Measurements from ENCODE around the gene ZSWIM8. TPM values are rescaled to one million over a fixed set of nuclear protein-coding genes. Genes with fewer than 3 reads are reported as not detected.

Gene ZSWIM8
- total and polyA plus RNA-seq, 2 of the 8 experiments (the other 6 are each of a cell fraction or from before 2014, with no cell fraction given): 44.7 to 99.7 TPM

DNA sequence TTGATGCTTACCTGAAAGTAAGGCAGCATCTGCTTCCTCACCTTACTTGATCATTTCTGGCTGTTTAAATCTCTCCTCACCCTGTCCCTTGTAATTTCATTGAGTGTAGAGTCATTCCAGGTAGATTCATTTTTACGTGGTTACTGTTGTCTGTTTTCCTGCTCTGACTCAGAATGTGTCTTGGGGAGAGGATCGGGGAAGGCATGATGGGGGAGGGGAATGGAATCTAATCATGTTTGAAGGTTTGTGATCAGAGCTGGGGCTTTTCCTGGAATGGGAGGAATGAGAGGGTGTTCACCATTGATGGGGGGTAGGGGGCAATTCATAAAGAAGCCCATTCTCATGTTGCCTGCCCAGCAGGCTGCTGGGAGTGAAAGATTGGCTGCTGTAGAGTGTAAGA, 22.5 kb upstream of the ZSWIM8 start:
- H3K36me3 ChIP-seq (ENCODE audit: control insufficient read depth in 2 of 4, insufficient read depth in 4 of 4, low read length in 3 of 4): peaks cover 19 to 62% (median 44%) of the 10 kb centered on the region in 4 experiments
- no peak overlapping the region for H2BK5ac ChIP-seq (ENCODE audit: low read depth, low read length)
- H2AFZ ChIP-seq (ENCODE audit: low read length): no peak overlapping the region
- no peak overlapping the region for H4K5ac ChIP-seq (ENCODE audit: insufficient read length, low read depth, low read length)
- no peak overlapping the region for H2BK20ac ChIP-seq (ENCODE audit: low read length)
- no peak overlapping the region for H2BK12ac ChIP-seq (ENCODE audit: low read depth, low read length)
- H3K56ac ChIP-seq (replicated peaks; ENCODE audit: insufficient read length, low read depth, low read length): no peak overlapping the region
- no peaks in the 10 kb centered on the region for H3K27me3 ChIP-seq (replicated peaks in 1 of 4; ENCODE audit: control insufficient read depth in 3 of 4, extremely low read depth in 1 of 4, insufficient read depth in 3 of 4, low read length in 3 of 4)
- H3K9ac ChIP-seq (replicated peaks in 1 of 4; ENCODE audit: extremely low read depth in 1 of 4, low read depth in 3 of 4, low read length in 3 of 4): no peak overlapping the region
- WGBS, 2 experiments (ENCODE audit: extremely low coverage in 1 of 2, insufficient coverage in 1 of 2, insufficient read length in 1 of 2, insufficient replicate concordance in 2 of 2, low coverage in 1 of 2, low lambda C conversion rate in 2 of 2, missing lambda C conversion rate in 1 of 2): 89% methylated on average over 2 of the region's 2 CpGs; no CpG with 5 or more reads in 1 of the 2 experiments
- no peak overlapping the region for H3K27ac ChIP-seq (ENCODE audit: low read depth, low read length)
- H2BK120ac ChIP-seq (replicated peaks; ENCODE audit: low read depth, low read length): no peak overlapping the region
- H3K14ac ChIP-seq (ENCODE audit: insufficient read length): no peak overlapping the region
- ChIA-PET CTCF (ENCODE audit: partially characterized antibody) (interaction anchor here (0.6 to 2.2 kb wide), 5 partner anchors 13 to 233 kb away, joined by 3 to 6 read pairs (median 4); no protein-coding TSS in a partner anchor), POLR2A (ENCODE audit: partially characterized antibody) (interaction anchor here (1.0 to 2.3 kb wide), 4 partner anchors 9 to 22 kb away, joined by 3 to 6 read pairs (median 4); no protein-coding TSS in a partner anchor)
- H4K91ac ChIP-seq (replicated peaks; ENCODE audit: insufficient read length, low read length): no peak overlapping the region
- DNase-seq (ENCODE audit: low read depth in 1 of 2, low spot score in 2 of 2): no peak
- no peak overlapping the region for H2AK5ac ChIP-seq (ENCODE audit: low read depth, low read length)
- TF ChIP-seq, protein P1, sequence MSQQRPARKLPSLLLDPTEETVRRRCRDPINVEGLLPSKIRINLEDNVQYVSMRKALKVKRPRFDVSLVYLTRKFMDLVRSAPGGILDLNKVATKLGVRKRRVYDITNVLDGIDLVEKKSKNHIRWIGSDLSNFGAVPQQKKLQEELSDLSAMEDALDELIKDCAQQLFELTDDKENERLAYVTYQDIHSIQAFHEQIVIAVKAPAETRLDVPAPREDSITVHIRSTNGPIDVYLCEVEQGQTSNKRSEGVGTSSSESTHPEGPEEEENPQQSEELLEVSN (IDR thresholded peaks at IDR 0.05): no peak
- TF ChIP-seq CTBP2 (IDR thresholded peaks at IDR 0.05; ENCODE audit: borderline replicate concordance, insufficient read depth, insufficient read length, low read length) (no peak), CEBPB (IDR thresholded peaks at IDR 0.05; ENCODE audit: low read depth, low read length) (no peak), TAF7 (optimal IDR thresholded peaks at IDR 0.05; ENCODE audit: borderline replicate concordance, low read depth, low read length) (no peak), CHD1 (IDR thresholded peaks at IDR 0.05; ENCODE audit: low read depth, low read length) (no peak), SIN3A (conservative IDR thresholded peaks at IDR 0.05 in 1 of 2, IDR thresholded peaks at IDR 0.05 in 1 of 2; ENCODE audit: low read depth in 1 of 2, low read length in 2 of 2) (no peak), GABPA (IDR thresholded peaks at IDR 0.05; ENCODE audit: borderline replicate concordance, insufficient read depth, low read length) (no peak), EP300 (IDR thresholded peaks at IDR 0.05; ENCODE audit: borderline replicate concordance in 1 of 2, low read depth in 2 of 2, low read length in 2 of 2) (no peak), RFX5 (IDR thresholded peaks at IDR 0.05; ENCODE audit: borderline replicate concordance, low read depth, low read length) (no peak), TBP (IDR thresholded peaks at IDR 0.05; ENCODE audit: low read depth, low read length) (no peak), SIRT6 (IDR thresholded peaks at IDR 0.05; ENCODE audit: low read length) (no peak), NRF1 (IDR thresholded peaks at IDR 0.05; ENCODE audit: low read depth, low read length) (no peak), KDM1A (IDR thresholded peaks at IDR 0.05; ENCODE audit: borderline replicate concordance, low read length) (no peak)
- H3K4ac ChIP-seq (replicated peaks; ENCODE audit: insufficient read length, low read depth, low read length): no peak overlapping the region
- no peak overlapping the region for H3K18ac ChIP-seq (ENCODE audit: extremely low read depth, low read length)
- H2BK15ac ChIP-seq (ENCODE audit: low read length): no peak overlapping the region
- no peaks in the 10 kb centered on the region for H3K4me1 ChIP-seq (replicated peaks in 1 of 4; ENCODE audit: control insufficient read depth in 3 of 4, insufficient read depth in 4 of 4, low read length in 3 of 4)
- FAIRE-seq: no peak
- 0 out of 2 replicates have a peak, but pooled peaks cover 2% of the 10 kb centered on the region for H3K79me1 ChIP-seq (ENCODE audit: low read depth, low read length)
- H3K23me2 ChIP-seq (ENCODE audit: low read depth, low read length): no peaks in the 10 kb centered on the region; the same call in 1 of the 2 replicates
- H3K9me3 ChIP-seq (ENCODE audit: insufficient read depth in 2 of 2, low read depth in 1 of 2, low read length in 1 of 2): no peaks in the 10 kb centered on the region
- no peak overlapping the region for H3K23ac ChIP-seq (ENCODE audit: insufficient read length)
- H3K4me3 ChIP-seq (ENCODE audit: extremely low read depth in 1 of 4, insufficient read depth in 2 of 4, low read depth in 3 of 4, low read length in 4 of 4): no peak overlapping the region
- no peak overlapping the region for H4K8ac ChIP-seq (ENCODE audit: extremely low read depth, insufficient read depth, low read length)
- H4K20me1 ChIP-seq (replicated peaks in 1 of 2; ENCODE audit: control insufficient read depth in 1 of 2, insufficient read depth in 2 of 2, low read length in 2 of 2): no peaks in the 10 kb centered on the region
- no peaks in the 10 kb centered on the region for H3K79me2 ChIP-seq (ENCODE audit: control insufficient read depth in 1 of 2, insufficient read depth in 2 of 2, low read length in 2 of 2)
- no peak overlapping the region for H3K4me2 ChIP-seq (ENCODE audit: insufficient read depth in 1 of 2, low read depth in 2 of 2, low read length in 2 of 2)
